HG03135 (cell line): Measurements from ENCODE around the gene BBS9.
A peak's percentile ranks its signal among the peaks of the same experiment; 100 is the strongest.
"Not testable (repeated sequence)": the region's sequence is repeated elsewhere in the genome, so short reads cannot be mapped to it uniquely, and the experiment has no call there.

Experiments used
- ATAC-seq: cut with Tn5 transposase; IDR thresholded peaks from one replicate; pipeline ENCODE4 v1.9.1; 2021; ENCODE audit warnings: mild to moderate bottlenecking, moderate library complexity; ENCODE audit not compliant: unreplicated experiment

BBS9 gene

DNA sequence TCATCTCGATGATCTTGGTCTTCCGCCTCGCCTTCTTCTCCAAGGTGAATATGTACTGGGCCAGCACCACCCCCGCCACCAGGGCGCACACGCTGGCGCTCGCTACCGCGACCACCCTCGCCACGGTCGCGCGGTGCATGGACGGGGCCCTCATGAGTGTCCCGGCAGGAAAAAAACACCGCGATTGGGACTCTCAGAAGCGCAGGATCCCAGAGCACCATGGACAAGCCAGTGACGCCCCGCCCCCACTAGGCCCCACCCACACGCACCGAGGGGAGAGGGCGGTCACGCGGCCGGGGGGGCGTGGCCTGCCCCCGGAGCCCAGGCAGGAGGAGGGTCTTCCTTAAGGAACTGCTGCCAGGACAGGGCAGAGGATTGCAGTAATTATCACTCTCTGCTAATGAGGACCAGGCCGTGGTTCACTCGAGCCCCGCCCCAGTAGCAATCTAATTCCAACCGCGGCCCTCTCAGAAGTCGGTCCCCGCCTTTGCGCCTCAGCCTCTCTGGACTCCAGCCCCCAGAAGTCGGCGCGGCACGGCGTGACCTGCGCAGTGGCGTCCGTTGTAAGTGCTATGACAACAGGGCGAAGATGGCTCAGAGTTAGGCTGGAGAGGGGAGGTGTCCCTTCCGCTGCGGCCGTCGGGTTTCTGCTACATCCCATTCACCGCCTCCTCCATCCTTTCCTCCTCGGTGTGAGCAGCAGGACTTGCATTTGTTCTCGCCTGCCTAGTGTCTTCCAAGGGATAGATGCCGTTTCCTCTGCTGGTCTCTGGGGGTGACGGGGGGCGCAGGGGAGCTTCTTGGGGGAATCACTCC, at the start of gene BBS9:
TSS of gene BBS9 (plus strand) at position 575 of the 816 bp plus-strand sequence. CDS start 16,689 bp downstream, outside the sequence.
- peak; percentile 100 for ATAC-seq

DNA sequence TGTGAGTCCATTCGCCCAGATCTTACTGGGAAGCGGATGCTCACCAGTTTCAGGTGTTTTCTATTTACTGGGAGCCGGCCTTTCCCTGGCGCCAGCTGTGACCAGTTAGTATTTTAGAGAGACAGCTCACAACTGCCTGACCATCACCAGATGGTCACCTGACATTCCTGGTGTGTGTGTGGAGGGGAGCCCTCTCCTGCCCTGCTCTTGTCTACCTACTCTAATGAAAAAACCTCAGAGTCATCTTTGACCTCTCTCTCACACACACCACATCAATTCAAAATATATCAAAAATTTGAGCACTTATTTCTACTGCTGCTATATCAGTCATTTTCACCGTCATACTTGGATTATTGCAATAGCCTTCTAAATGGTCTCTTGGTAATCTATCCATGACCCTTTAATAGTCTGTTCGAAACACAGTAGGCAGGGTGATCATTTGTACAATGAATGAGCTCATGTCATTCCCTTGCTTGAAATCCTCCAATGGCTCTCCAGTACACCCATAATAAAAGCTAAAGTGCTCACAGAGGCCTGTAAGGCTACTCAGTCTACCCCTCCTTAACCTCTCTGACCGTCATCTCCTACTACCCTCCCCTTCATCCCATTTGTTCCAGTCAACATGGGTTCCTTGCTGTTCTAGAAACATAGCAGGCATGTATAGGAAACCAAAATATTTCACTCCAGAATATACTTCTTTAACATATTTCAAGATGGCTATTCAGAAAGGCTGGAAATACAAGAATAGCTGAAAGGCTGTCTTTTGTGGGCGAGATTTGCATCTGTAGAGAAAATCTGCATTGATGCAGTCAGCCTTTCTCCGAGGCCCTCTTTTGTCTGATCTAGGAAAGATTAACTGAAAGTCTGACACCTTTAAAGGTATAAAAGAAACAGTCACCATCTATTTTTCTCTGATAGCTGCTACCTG, 49.3 kb upstream of the BBS9 start:
- ATAC-seq: no peak

DNA sequence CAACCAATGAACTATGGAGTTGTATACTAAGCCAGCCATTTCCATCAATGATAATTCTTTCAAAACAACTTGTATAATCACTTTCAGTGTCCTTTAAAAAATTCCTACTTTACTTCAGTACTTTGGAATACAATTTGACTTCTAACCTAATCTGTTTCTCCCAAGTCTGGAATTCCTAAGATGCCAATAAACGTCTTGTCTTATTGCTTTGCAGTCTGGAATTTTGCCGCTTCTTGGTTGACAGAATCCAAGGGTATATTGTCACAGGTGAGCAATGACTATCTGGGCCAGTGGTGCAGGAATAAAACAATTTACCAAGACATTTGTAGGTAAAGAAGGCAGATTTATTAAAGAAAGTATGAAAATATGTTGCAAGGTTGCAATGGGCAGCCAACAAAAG, 42.0 kb upstream of the BBS9 start:
- no peak for ATAC-seq

DNA sequence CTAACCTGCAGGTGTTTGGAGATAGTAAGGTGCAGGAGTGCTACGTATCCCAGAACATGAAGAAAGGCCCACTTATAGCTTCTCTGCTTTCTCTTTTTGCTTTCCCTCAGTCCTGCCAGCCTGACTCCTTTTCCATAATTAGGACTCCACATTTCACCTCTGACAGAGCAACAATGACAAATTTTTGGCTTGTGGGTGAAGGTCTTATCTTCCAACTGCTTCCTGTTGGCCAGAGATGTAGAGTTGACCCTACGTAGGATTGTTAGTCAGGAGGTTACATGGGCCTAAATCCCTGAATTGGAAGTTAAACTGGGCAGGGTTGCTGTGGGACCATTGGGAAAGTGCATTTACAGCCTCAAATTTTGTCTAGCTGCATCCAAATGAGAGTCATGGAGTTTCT, 41.5 kb upstream of the BBS9 start:
- ATAC-seq: no peak

DNA sequence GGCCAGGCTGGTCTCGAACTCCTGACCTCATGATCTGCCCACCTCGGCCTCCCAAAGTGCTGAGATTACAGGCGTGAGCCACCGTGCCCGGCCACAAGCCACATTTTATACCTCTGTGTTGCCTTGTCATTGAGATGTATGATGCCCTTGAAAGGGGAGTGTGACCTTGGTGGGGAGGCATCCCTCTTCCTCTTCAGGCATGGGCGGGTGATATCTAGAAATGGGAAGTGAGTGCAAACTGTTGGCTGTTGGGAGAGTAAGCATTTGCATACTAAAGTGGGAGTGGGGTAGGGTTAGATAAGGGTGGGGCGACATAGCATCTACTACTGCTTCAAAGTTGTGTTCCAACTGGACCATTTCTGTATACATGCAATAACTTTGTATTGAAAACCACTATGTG, 40.2 kb upstream of the BBS9 start:
- no peak for ATAC-seq

DNA sequence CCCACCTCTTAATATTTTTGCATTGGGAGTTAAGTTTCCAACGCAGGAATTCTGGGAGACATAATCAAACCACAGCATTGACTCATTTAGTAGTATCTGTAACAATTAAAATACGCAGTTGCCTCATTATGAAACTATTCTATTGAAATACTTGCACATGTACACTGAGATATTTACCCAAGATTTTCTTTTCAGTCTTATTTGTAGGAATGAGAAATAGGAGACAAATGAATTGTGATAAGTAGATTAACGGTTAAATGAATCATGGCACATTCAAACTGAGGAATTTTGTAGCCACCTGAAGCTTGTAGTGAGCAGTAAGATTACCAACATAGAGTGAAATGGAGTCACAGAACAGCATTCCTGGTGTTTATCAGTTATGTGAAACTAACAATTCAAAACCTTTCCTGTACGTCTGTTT, 38.2 kb upstream of the BBS9 start:
- ATAC-seq: no peak

DNA sequence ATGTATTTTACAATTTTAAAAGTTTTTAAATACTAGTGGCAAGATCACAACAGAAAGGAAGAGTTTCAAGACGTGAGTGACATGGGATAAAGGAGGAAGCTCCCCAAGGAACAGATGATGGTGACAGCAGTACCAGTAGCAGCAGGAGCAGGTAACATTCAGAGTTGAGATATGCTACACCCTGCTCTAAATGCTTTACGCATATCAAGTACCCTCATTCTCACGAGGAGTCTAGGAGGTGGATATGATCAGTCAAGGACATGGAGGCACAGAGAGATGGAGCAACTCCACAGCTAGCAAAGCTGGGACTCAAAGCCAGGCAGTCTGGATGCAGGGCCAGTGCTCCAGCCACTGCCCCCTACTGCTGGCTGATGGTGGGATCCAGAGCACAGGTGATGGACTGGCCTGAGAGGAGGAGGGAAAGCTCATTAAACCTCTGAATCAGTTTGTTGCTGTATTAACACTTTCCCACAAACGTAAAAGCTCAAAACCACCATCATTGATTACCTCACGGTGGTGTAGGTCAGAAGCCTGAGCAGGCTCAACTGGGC, 37.6 kb upstream of the BBS9 start:
- no peak for ATAC-seq

DNA sequence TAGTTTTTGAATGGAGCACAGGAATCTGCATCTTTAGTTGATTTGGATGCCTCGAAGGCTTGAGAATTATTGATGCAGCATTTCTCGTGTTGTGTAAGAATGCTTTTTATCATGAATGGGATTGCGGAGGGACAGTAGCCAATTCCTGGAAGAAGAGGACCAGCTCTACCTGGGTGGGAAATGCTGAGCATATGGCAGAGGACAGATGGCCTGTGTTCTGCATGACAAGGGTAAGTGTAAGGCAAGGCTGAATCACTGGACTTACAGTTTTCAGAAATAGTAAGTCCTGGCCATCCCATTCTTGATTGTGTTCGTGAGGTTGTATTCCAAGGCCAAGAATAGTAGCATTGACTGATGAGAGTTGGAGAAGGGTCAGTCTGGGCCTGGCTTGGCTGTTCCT, 36.1 kb upstream of the BBS9 start:
- ATAC-seq: no peak

DNA sequence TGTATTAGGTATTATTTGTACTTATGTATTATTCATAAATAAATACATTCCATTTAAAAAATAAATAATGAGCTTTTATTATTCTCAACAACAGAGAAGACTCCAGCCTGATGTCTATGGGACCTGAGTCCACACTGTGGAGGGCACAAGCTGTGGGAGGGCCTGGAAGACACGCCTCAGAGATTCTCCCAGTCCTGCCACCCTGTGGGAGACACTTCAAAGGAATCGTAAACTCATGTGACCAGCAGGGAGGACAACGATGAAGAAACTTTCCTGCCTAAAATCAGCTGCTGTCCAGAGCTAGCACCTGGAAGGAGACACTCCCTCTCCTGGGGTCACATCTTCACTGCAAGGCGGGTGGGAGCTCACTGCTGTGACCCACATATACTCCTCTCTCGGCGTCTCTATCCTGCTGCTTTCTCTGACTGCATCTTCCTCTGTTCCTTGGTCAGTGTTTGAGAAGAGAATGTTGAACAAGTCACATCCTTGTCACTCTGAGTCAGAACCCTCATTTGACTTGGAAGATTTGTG, 34.6 kb upstream of the BBS9 start:
- not testable (repeated sequence) for ATAC-seq

DNA sequence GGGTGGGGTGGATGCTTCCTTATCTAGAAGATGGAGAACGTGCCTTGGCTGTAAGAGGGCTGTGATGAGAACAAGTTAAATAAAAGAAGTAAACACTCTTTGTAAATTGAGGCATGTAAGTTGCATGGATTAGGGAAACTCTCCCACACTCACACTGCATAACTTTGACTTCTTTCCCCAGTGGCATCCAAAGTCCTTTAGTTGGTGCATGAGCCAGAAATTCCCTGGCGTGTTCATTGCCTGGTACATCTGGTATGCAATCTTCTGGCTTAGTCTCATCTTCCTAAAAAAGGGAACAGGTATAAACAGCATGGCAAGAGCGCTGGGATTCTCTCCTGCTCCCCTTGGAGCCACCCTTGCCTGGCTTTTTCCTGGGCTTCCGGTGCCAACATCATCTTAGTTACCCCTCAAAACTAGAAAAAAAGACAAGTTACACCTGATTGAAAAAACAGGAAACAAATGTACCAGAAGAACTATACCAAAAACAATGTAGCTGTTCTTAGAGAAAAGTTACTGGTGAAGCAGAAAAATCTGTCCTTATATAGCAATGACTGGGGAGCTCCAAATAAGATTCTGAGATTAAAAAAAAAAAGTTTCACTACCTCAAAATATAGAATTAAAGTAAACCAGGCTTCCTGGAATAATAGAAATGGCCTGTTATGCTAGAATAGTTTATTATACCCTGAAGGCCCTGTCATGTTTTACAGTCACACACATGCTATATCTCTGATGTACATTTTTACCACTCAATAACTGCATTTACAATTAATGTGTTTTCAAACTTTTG, 30.0 kb upstream of the BBS9 start:
- ATAC-seq: no peak

DNA sequence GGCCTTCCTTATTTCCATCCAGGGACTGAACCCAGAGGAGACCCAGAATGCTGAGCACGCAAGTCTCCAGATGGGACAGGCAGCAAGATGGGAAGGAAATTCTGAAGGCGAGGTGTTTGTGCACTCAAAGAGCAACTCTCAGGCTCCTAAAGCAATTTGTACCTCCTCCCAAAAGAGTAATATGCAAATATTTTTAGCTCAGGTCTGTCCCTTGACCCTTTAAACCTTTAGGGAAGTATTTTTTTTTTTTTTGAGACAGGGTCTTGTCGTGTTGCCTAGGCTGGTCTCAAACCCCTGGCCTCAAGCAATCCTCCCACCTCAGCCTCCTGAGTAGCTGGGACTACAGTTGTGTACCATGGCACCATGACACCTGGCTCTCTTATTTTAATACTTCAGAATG, 28.6 kb upstream of the BBS9 start:
- ATAC-seq: no peak

DNA sequence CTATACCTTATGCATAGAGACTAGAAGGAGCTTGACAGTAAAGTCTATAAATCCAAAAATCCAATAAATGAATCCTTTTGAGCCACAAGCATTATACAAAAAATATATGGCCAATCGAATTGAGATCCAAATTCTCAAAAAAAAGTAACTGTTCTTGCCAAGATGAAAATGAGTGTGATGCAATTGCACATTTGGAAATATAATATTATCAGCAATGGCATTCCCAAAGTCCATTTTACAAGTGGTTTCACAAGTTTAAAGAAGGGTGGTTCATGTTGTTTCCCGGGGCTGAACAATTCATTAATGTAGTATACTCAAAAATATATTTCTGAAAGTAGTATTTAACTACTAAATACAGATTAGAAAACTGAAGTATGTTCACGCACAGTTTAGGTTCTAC, 27.5 kb upstream of the BBS9 start:
- ATAC-seq: no peak

DNA sequence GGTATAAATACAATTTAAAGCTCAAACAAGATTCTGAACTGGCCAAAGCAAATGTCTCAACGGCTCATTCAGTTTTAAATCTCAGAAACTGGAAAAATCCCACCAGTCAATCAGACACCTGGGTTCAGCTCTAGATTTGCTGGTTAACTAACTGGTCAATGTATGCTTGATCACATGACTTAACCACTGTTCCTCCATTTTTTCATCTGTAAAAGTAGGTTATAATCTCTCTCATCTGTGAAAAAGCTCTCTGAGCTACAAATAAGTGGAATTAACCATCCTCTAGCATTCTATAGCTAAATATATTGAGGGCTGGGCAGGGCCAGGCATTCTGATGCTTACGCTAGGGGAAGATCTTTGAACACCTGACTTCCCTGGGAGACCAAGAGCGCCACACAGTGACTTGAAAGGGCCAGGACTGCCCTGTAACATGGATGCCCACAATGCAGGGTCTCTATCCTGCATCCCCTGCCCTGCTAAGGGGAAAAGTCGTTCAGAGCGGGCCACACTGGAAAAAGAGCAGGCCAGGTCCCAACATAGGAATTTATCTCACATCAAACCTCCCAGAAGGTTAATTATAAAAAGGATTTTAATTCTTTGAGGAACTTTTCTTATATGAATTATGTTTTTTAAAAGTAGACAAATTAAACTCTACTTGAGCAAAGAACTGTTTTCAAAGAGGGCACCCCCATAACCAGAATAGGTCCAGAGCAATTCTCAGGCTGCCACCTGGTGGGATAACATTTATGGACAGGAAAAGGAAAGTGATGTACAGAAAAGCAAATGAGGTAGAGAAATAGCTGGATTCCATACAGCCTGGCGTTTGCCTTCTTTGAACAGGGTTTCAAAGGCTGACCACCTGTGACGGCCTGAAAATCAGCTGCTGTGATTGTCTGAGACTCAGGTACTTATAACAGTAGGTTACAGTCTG, 22.0 kb upstream of the BBS9 start:
- no peak for ATAC-seq

DNA sequence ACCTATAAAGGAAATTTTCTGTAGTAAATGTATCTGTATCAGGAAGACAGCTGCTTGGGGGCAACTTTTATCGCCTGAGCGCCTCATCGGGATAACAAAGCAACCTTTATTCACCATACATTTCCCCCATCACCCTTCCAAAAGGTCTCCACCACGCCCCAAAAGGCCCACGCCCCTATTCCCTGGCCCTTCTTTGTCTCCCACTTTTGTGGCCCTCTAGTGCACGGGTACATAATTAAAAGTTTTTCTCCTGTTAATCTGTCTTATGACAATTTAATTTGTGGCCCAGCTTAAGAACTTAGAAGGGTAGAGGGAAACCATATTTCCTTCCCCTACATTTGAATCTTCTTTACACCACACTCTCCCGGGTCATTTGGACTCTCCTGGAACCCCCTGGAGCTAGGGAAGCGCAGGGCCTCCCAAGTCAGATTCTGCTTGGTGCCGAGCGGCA, 20.8 kb upstream of the BBS9 start:
- peak; percentile 36 for ATAC-seq

DNA sequence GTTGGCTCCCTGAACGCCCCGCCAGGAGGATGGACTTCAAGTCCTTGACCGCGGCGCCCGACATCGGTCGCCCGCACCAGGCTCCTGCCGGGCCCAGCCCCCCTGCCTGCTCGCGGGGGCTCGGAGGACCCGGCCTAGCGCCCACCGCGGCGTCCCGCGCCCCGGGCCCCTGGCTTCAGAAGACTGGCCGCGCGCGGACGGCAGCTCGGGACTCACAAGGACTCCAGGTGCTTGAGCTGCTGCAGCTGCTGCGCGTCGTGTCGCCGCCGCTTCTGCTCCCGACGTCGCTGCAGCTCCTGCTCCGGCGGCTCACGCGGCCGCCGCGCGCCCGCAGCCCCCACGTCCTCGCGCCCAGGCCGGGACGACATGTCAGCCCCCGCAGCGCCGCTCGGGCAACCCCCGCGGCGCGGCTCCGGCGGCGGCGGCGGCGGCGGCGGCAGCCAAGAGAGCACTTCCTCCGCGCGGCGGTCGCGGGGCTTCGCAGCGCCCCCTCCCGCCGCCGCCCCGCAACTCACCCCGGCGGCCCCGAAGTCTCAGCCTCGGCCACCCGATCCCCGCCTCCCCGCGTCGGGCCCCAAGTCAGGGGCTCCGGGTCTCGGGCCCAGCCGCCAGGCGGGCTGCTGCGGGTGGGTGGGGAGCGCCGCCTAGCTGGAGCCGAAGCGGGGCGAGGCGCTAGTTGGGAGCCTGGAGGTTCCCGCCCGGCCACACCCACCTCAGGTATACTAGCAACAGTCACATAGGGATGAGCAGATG, 20.2 kb upstream of the BBS9 start, which contains the start of gene RP9:
TSS of gene RP9 (minus strand) at position 400 of the 753 bp plus-strand sequence. CDS start at position 368, 32 bp downstream.
- peak; percentile 85 for ATAC-seq

DNA sequence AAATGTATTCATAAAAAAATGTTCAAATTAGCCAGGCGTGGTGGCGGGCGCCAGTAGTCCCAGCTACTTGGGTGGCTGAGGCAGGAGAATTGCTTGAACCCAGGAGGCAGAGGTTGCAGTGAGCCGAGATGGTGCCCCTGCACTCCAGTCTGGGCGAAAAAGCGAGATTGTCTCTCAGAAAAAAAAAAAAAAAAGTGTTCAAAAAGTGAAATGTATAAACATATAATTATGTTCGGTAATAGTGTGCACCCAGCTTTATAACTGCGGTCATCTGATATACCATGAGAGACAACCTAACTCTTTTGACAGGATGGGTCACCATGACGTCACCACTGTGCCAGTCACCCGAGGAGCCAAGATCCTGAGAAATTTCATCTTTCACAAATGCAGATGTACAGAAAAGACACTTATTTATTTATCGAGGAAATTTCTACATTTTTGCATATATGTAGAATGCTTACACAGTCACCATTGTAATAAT, 19.6 kb upstream of the BBS9 start:
- ATAC-seq: no peak

DNA sequence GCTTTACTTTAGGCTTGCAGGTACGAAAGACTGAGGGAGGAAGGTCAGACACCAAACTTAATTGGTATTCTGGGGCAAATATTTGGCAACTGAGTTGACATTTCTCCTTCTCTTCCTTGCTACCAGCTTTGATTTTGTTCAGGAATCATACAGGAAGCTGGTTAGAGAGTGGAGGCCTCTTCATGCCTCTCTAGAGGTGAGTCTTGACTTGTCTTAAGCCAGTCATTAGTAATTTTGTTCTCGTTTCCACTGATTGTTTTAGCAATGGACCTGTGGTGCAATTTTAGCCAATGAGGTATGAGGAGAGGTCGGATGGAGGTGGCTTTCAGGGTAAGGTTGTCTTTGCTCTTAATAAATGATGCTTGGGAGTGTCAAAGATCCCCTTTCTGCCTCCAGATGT, 17.8 kb upstream of the BBS9 start:
- no peak for ATAC-seq

DNA sequence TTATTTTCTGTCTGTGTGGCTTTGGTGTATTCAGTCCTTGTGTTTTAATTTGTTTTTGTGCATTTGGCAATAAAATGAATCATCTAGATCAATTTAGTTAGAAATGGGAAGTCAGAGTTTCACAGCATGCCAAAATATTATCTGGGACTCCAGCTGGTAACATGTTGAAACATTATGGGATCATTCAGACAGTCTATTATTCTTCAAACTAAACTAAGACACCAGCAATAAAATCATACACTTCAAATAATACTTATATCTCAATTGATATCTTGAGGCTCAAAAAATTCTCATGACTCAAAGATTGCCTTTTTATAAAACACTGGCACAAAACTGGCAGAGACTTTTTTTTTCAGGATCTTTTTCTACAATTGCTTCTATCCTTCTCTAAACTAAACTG, 14.4 kb upstream of the BBS9 start:
- no peak for ATAC-seq
